BE2C (cell line): ENCODE data around the gene ATXN1L.
"Not testable (repeated sequence)": the region's sequence is repeated elsewhere in the genome, so short reads cannot be mapped to it uniquely, and the experiment has no call there.

Experiments
- DNase-seq: peaks from one replicate; pipeline ENCODE4 v3.0.0-alpha.2; 2020
- H3K27me3 ChIP-seq: fragments of 250-450 bp; sonication (Bioruptor Pico); 2 replicates; pipeline ENCODE4 v1.5.1; 2020; ENCODE audit warnings: mild to moderate bottlenecking
- H3K36me3 ChIP-seq: fragments of 250-450 bp; sonication (Bioruptor Pico); 2 replicates; pipeline ENCODE4 v1.5.1; 2020; ENCODE audit warnings: mild to moderate bottlenecking
- H3K4me1 ChIP-seq: fragments of 250-450 bp; sonication (Bioruptor Pico); 2 replicates; pipeline ENCODE4 v1.5.1; 2020
- H3K4me3 ChIP-seq: 2 replicates; pipeline ENCODE4 v1.5.1; 2011; ENCODE audit warnings: low read depth, low read length
- H3K9me3 ChIP-seq: fragments of 250-450 bp; sonication (Bioruptor Pico); 2 replicates; pipeline ENCODE4 v1.5.1; 2020
- CTCF ChIP-seq: IDR thresholded peaks from 2 replicates; pipeline ENCODE4 v1.5.1; 2012; ENCODE audit warnings: mild to moderate bottlenecking, low read depth, low read length

ATXN1L gene

GRCh38 chr16:71855937-71856662 is 10.3 kb downstream of the ATXN1L start:
- H3K36me3 ChIP-seq = peaks cover 17% of the 10 kb centered on the region
- TF ChIP-seq CTCF = no peak
- DNase-seq = no peak
- H3K4me3 ChIP-seq = no peak overlapping the region
- H3K4me1 ChIP-seq = no peaks in the 10 kb centered on the region
- no peaks in the 10 kb centered on the region for H3K27me3 ChIP-seq
- H3K9me3 ChIP-seq = no peaks in the 10 kb centered on the region

GRCh38 chr16:71859762-71860521 is 14.2 kb downstream of the ATXN1L start:
- TF ChIP-seq CTCF = no peak
- peaks cover 18% of the 10 kb centered on the region for H3K36me3 ChIP-seq
- H3K27me3 ChIP-seq = no peaks in the 10 kb centered on the region
- no peak for DNase-seq
- H3K4me1 ChIP-seq = no peaks in the 10 kb centered on the region
- no peaks in the 10 kb centered on the region for H3K9me3 ChIP-seq
- no peak overlapping the region for H3K4me3 ChIP-seq

GRCh38 chr16:71863995-71864394 is 18.2 kb downstream of the ATXN1L start:
- no peak for DNase-seq
- TF ChIP-seq CTCF = no peak
- Histone ChIP-seq H3K36me3 (peaks cover 13% of the 10 kb centered on the region), H3K27me3 (no peaks in the 10 kb centered on the region), H3K4me1 (no peaks in the 10 kb centered on the region), H3K4me3 (no peak overlapping the region), H3K9me3 (no peaks in the 10 kb centered on the region)

- Histone ChIP-seq H3K4me3 (no peak overlapping the region), H3K9me3 (no peaks in the 10 kb centered on the region), H3K36me3 (peaks cover 10% of the 10 kb centered on the region), H3K4me1 (no peaks in the 10 kb centered on the region), H3K27me3 (no peaks in the 10 kb centered on the region)
- TF ChIP-seq CTCF = no peak
- DNase-seq = no peak
These were observed 19.5 kb downstream of the ATXN1L start for GRCh38 chr16:71865173-71865863.

GRCh38 chr16:71867175-71867574 is 21.4 kb downstream of the ATXN1L start:
- not testable (repeated sequence) for H3K27me3 ChIP-seq, H3K36me3 ChIP-seq, DNase-seq, H3K4me3 ChIP-seq, H3K9me3 ChIP-seq, H3K4me1 ChIP-seq

GRCh38 chr16:71867939-71868338 is 22.2 kb downstream of the ATXN1L start:
- H3K9me3 ChIP-seq = no peaks in the 10 kb centered on the region
- no peak overlapping the region for H3K4me3 ChIP-seq
- H3K27me3 ChIP-seq = no peaks in the 10 kb centered on the region
- H3K36me3 ChIP-seq = 0 out of 2 replicates have a peak, but pooled peaks cover 4% of the 10 kb centered on the region
- no peaks in the 10 kb centered on the region for H3K4me1 ChIP-seq
- DNase-seq = no peak
- TF ChIP-seq CTCF = no peak; the same call in 1 of the 2 replicates
